Activated CD8-positive, alpha-beta memory T cell treated with anti-CD3 and anti-CD28 coated beads, Interleukin-2, amount 50 U/mL, for 24 hours (primary cell): ENCODE data around the gene SALL4.
A peak's percentile ranks its signal among the peaks of the same experiment; 100 is the strongest.
"Not testable (repeated sequence)": the region's sequence is repeated elsewhere in the genome, so short reads cannot be mapped to it uniquely, and the experiment has no call there.

Source experiments
- DNase-seq: peaks from one replicate; pipeline ENCODE4 v3.0.0-alpha.2; 2020; ENCODE audit errors: extremely low read depth

Gene SALL4

GRCh38 chr20:51801122-51801822 is 1.0 kb downstream of the SALL4 start:
- no peak for DNase-seq

- DNase-seq = no peak
These were observed 1.5 kb downstream of the SALL4 start for GRCh38 chr20:51800872-51801121.

GRCh38 chr20:51800060-51800871 is 2.1 kb downstream of the SALL4 start:
- DNase-seq = peak; percentile 7

DNA sequence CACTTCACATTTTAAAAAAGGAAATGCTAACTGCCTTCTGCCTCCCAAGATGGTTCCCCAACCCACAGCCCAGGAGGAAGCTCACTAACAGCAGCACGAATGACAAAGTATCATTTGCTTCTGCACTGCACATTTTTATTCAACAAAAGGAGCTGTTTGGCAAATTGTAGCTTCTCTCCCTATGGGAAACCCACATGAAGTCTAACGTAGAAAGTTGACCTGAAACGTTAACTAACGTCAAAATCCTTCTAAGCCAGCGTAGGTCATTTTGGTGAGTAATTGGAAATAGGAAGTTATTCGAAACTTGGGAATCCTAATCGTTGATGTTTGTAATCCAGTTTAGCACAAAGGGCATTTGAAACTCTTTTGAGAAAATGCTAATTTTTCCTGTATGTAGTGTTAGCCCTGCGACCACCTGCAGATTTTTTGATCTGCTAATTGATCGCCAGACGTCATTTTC is 2.9 kb downstream of the SALL4 start:
- no peak for DNase-seq

DNA sequence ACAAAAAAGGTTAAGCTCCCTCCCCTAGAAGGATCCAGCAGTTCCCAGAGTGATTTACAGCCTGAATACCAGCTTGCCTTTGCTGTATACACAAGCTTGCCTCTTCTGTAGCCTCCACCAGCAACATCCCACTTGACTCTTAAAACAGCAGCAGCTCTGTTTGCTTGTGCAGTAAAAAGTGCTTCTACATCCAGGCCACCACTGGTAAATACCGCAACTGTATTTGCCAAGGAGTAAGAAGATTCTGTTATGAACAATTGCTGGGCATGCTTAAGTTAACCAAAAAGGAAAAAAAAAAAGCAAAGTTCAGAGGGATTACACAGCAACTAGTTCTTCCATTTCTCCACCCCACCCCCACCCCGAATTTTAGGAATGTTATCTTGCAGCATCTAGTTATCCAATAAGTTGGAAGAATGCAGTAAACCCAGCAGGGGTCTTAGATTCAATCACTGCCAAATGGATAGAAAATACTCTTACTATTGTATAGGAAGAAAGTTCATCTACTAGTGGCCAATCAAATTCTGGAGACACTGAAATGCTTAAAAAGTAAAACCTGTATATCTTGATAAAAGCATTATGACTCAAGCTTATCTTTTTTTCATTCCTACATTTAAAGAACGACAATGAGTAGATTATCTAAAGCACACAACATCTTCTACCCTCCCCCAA is 4.8 kb downstream of the SALL4 start:
- DNase-seq = no peak

DNA sequence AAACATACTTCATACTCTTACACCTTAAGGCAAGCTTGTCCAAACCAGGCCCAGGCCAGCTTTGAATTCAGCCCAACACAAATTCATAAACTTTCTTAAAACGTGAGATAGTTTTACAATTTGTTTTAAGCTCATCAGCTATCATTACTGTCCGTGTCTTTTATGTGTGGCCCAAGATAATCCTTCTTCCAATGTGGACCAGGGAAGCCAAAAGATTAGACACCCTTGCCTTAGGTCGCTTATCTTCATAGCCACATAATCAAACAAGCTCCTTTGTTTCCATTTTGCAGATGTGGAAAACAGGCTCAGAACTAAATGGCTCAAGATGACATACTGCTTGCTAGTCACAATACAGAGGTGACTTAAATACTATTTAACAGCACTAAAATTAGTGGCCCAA is 6.0 kb downstream of the SALL4 start:
- no peak for DNase-seq

GRCh38 chr20:51792960-51793359 is 9.4 kb downstream of the SALL4 start:
- no peak for DNase-seq

- DNase-seq = no peak
These were observed 10.7 kb downstream of the SALL4 start for GRCh38 chr20:51791626-51792025.

GRCh38 chr20:51790256-51790655 is 12.1 kb downstream of the SALL4 start:
- DNase-seq = no peak

- no peak for DNase-seq
These were observed 12.9 kb downstream of the SALL4 start for GRCh38 chr20:51789434-51789833.

- no peak for DNase-seq
These were observed 13.5 kb downstream of the SALL4 start for GRCh38 chr20:51788822-51789221.

DNA sequence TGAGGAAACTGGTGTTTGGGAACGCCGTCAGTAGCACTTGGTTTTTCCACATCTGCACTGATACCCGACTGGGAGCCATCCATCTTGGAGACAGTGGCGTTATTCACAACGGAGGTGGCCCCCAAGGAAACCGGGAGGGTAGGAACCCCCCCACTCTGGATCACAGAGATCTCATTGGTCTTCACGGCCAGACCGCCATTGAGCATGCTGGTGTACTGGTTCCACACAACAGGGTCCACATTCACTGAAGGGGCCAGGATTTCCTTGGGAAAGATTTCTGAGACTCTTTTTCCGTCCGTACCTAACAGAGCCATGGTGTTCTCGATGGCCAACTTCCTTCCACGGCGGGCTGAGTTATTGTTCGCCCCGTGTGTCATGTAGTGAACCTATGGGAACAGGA is 18.0 kb downstream of the SALL4 start:
- no peak for DNase-seq

GRCh38 chr20:51778229-51778759 is 24.0 kb downstream of the SALL4 start:
- DNase-seq = not testable (repeated sequence)

GRCh38 chr20:51775241-51775640 is 27.1 kb downstream of the SALL4 start:
- no peak for DNase-seq

- no peak for DNase-seq
These were observed 30.1 kb downstream of the SALL4 start for GRCh38 chr20:51772236-51772635.

GRCh38 chr20:51769976-51770615 is 32.2 kb downstream of the SALL4 start:
- DNase-seq = no peak

- no peak for DNase-seq
These were observed 33.4 kb downstream of the SALL4 start for GRCh38 chr20:51768759-51769517.

GRCh38 chr20:51767867-51768758 is 34.2 kb downstream of the SALL4 start, which contains the start of gene ATP9A:
Gene ATP9A (minus strand): TSS chr20:51768390. CDS start chr20:51768369, 21 bp downstream.
- DNase-seq = no peak

GRCh38 chr20:51766994-51767866 is 35.1 kb downstream of the SALL4 start:
- DNase-seq = no peak
